ENCODE results near the gene PAQR6. TPM values are rescaled to one million over a fixed set of nuclear protein-coding genes. Genes with fewer than 3 reads are reported as not detected.
A peak's percentile ranks its signal among the peaks of the same experiment; 100 is the strongest.

PAQR6 gene
- total RNA-seq, 1 experiment from 2014 or later: 1.8 TPM

DNA sequence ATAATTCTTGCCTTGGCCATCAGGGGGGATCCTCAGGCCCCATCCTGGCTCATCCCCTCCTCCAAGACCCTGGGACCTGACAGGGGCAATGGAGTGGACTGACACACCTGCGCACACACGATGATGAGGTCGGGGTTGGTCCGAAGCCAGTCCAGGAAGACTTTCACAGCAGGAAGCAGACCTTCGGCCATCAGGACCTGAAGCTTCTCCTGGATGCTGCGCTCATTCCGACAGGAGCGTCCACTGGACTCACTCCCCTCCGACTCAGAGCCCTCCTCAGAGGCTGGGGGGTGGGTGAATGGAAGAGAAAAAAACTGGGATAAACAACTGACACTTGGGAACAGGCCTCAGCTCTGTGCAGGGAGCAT is 15.4 kb upstream of the PAQR6 start:
- no peak for DNase-seq (ENCODE audit: low read depth)

DNA sequence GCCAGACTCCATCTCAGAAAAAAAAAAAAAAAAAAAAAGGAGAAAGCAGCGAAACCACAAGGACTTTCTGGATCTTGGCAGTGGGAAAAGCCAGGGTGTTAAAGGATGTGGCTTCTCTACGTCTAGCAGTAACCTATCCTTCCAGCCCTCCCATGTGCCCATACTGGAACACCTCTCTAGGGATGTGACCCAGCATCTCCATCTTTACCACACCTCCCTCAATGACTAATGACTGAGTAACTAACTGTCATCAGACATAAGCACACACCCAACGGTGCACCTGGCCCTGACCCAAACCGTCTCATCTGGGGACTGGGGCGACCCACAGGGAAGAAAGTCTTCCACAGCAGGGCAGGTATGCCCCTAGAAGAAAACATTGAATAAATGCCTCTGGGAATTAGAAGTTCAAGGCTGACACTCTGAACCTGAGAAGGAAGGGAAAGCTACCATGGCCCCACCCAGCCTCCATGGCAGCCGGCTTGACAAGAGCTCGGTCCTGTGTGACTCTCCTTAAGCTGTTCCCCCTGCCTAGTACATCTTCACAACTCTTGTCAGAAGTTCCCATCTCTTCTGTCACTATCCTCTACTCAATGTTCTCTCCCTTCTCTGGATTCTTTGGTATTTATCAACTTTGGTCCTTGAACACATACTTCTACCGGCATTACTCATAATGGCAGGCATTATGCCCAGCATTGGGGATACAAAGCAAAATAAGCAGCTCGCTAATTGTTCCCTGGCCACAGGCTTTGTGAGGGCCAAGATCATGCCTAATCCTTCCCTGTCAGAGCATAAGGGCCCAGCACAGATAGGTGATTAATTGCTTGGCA is 14.8 kb upstream of the PAQR6 start:
- peak; percentile 86 for DNase-seq (ENCODE audit: low read depth)

DNA sequence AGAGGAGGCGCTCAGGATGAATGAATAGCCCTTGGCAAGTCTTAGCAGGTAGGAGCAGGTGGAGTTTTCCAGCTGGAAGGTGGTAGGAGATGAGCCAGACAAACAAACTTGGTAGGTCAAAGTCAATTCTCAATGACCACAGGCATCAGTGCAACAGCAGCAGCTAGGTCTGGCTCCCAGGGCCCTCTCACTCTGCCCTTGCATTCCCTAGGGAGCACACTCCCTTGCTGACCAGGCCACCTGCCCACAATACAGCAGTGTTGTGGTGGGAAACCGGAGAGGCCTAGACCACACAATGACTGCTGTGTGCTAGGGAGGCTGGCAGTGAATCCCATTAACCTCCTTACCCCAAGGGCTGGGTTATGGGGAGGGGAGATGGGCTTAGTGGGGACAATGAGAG is 13.0 kb upstream of the PAQR6 start:
- DNase-seq (ENCODE audit: low read depth): peak; percentile 76

DNA sequence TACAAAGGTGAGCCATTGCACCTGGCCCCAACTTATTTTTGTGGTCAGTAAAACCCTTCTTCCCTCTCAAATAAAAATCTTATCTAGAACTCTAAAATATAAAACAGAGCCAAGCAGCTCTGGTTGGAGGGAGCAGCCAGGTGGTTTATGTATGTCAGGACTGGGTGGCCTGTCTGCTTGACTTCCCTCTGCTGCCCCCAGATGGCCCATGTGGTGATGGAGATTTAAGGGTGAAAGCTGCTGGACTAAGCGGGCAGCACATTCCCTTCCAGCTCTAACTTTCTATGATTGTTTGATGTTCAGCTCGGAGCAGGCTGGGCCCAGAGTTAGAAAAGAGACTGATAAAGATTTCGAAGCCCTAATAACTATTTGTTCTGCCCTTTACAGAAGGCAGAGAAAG is 11.9 kb upstream of the PAQR6 start:
- DNase-seq (ENCODE audit: low read depth): no peak

DNA sequence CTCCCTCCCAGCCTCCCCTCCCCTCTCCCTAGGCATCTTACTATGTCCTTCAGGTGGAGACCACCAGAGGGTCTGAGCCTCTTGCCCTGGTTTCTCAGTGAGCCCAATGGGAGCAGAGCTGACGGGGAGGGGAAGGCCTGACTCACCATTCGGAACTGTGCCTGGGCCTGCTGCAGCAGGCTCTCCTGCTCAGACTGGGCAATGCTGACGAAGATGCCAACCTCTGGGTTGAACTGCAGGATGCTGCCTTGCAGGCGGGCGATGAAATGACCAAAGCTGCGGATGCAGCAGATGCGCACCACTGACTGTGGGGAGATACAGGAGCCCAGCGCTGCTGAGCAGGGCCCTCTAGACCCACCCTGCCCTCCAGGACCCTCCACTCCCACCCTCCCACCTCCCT is 11.0 kb upstream of the PAQR6 start:
- DNase-seq (ENCODE audit: low read depth): no peak

DNA sequence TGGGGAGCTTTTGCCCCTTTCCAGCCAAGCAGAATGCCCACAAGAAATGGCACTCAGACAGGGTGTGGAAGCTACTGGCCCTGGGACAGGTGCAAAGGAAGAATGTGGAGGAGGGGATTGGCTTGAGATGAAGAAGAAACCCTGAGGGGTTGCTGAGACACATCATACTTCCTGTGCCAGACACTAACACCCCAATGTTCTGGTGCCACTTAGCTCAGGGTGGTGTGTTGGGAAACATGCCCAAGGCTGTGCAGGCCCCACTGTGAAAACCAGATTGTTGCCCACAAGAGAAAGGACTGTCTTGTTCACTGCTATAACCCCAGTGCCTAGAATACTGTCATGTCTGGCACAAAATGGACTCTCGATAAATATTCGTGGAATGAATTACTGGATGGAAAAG is 9.9 kb upstream of the PAQR6 start:
- no peak for DNase-seq (ENCODE audit: low read depth)

DNA sequence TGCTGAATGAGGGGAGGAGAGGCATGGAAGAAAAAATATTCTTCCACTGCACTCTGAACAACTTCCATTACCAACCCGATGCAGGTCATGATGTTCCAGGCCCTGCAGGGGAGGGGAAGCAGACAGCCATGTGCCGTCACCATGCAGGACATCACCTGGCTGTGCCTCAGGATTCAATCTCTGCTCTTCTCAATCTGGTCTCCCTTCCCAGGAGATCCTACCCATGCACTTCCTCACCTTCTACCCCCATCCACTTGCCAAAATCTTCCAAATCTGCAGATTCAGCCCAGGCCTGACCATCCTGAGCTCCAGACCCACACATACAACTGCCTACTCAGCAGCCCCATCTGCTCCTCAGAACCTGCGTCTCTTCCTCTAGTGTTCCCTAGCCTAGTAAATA is 5.8 kb upstream of the PAQR6 start:
- DNase-seq (ENCODE audit: low read depth): no peak

DNA sequence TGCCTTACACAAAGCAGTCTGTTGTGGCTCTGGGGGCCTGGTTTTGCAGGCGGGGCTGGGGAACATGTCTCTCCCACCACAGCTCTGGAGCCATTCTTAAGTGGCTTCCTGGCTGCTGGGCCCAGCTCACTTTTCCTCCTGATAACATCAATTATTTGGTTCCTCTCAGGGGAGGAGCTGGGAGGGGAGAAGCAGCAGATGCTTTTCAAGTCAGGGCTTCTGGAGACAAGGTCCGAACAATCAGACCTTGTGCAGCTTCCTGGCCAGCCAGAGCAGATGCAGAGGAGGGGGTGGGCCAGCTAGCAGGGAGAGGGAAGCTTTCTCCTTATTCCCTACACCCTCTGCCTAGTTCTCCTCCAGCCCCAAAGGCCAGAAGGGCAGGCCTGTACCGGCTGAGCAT is 3.7 kb upstream of the PAQR6 start:
- no peak for DNase-seq (ENCODE audit: low read depth)

DNA sequence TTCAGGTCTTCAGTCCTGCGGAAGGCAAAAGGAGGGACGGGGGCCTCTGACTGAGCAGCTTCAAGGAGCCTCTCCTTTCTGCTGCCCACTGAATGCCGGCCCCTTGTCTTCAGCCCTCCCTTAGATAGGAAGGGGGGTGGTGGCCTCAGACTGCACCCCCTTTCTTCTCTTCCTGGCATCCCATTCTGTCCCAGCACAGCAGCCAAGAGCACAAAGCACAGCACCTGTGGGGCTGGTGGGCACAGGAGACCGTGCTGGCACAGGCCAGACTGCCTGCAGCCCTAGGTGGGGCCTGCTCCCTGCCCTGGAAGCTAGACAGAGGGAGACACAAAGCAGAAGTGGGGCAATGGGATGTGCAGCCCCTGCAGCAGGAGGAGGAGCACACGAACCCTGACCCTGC is 1.7 kb upstream of the PAQR6 start:
- DNase-seq (ENCODE audit: low read depth): no peak

DNA sequence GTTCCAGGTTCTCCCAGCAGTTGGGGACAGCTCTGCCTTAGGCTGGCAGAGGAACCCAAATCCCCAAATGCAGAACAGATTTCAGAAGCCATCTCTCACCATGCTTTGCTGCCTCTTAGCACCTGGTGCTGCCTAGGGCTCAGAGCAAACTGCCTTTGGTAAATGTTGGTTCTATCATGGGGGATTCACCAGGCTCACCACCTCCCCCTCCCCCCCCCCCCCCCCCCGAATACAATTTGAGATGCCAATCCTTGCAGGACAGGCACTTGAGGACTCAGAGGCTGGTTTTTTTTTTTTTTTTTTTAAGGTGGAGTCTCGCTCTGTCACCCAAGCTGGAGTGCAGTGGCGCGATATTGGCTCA is 447 bp upstream of the PAQR6 start:
- no peak for DNase-seq (ENCODE audit: low read depth)

DNA sequence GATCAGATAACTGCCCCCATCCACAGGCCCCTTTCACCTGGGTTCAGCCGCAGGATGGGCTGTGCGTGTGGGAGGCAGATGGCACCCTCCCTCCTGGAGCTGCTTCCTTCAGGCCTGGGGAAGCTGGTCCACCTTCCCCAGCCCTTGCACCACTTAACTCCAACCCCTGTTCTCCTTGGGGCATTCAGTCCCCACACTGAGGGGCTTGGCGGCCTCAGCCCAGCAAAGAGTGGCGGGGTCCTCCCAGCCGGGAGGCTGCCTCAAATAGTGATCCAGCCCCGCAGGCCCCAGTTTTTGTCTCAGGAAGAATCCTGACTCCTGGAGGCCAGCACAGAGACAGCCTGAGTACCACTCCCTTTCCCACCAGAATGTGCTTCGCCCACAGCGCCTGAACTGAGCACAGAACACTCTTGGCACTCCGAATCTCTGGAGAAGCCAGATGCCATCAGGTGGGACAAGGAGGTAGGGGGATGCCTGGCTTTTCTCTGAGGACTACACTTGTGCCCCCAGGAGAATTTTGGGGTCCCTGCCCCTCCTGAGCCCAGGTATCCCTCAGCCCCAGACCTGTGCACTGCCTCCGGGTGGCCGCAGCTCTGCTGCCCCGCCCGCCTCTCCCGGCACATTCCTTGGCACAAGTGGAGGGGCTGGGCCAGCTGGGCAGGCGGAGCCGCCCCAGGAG is 936 bp downstream of the PAQR6 start:
- DNase-seq (ENCODE audit: low read depth): no peak

DNA sequence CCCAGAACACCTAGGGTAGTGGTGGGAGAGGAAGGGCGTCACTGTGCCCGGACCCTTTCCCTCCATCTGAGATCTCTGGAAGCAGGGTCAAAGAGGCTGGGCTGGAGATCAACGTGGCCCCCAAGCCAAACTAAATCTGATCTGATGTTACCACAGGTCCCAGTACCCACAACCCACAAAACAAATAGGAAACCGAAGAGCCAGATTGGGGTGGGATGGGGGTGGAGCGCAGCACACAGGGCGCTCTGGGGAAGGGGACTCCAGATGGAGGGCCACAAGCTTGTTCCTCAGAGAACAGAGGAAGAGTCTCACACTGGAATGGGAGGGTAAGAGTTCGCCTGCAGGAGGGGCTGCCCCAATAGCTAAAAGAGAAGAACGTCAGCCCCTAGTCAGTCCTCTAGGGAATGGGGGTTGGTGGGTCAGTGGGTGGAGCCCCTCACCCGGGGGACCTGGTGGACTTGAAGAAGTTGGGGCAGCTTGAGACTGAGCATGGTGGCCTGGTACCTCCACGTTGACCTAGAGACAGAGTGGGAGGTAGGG is 1.5 kb downstream of the PAQR6 start:
- DNase-seq (ENCODE audit: low read depth): no peak

DNA sequence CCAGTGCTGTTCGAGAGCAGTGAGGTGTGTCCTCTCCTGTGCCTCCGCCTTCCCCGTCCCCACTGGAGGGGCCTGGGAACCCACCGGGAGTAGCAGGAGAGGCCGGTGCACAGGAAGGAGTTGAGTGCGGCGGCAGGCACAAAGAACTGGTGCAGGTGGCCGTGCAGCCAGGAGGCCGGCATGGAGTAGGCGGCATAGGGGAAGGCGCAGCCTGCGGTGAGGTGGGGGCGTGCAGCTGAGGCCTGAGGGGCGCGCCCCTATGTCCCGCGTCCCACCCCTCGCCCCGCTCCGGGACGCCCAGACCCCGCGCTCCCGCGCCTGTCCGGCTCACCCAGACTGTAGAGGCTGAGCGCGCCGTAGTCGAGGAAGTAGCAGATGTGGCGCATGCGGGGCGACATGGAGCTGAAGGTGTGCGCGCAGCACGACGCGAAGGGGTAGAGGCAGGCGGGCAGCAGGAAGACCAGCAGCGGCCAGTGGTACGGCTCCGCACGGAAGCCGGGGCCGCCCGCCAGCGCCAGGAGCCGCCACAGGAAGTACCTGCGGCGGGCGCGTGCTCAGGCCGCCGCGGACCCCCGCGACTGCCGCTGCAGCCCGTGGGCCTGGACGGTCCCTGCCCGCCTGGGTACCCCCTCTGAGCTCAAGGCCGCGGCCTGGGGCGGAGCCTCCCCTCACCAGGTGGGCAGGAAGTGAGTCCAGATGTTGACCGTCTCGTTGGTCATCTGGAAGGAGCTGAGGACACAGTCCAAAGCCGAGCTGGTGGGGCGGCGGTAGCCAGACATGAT is 2.2 kb downstream of the PAQR6 start:
- no peak for DNase-seq (ENCODE audit: low read depth)

DNA sequence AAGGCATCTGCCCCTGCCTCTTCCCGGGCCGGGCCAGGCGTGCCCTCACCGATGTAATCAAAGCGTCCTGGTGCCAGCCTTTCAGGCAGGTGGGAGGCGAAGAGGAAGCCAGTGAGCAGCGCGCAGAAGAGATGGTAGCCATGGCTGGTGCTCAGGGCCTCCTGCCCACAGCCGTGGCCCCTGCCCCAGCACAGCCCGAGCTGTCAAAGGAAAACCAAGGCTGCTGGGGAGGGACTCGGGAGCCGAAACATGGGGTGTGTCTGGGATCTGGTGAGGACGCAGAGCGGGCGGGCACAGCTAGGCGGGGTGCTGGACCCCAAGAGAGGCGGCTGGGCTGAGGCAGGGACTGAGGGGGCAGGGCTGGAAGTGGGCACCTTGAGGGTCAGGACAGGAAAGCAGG is 3.1 kb downstream of the PAQR6 start:
- DNase-seq (ENCODE audit: low read depth): no peak

DNA sequence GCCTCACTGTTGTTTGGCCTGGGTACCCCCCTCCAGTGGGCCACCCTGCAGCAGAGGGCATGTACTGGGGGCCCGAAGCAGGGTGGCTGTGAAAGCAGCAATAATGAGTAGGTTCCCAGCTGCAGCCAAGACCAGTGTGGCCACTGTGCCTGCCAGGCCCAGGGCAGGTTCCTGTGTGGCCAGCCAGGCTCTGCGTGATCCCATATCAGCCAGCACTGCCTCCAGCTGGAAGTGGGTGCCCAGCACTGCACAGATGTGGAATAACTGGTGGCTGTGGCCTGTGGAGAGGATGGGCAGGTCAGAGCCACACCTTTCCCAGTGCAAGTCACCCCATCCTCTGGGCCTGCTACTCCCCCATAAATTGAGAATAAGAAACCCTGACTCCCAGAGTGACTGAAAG is 3.7 kb downstream of the PAQR6 start:
- DNase-seq (ENCODE audit: low read depth): no peak

DNA sequence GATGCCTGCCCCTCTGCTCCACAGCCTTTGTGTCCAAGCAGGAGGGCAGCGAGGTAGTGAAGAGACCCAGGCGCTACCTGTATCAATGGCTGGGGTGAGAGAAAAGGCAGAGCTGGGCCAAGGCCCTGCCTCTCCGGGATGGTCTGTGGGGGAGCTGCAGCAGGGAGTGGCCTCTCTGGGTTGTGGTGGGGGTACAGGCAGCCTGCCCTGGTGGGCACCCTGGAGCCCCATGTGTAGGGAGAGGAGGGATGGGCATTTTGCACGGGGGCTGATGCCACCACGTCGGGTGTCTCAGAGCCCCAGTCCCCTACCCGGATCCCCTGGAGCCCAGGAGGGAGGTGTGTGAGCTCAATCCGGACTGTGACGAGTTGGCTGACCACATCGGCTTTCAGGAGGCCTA is 5.1 kb downstream of the PAQR6 start:
- DNase-seq (ENCODE audit: low read depth): no peak

DNA sequence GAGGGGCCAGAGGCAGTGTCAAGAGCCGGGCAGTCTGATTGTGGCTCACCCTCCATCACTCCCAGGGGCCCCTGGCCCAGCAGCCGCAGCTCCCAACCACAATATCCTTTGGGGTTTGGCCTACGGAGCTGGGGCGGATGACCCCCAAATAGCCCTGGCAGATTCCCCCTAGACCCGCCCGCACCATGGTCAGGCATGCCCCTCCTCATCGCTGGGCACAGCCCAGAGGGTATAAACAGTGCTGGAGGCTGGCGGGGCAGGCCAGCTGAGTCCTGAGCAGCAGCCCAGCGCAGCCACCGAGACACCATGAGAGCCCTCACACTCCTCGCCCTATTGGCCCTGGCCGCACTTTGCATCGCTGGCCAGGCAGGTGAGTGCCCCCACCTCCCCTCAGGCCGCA is 5.9 kb downstream of the PAQR6 start, which contains the start of gene BGLAP:
BGLAP (plus strand) TSS at position 259 of the 400 bp plus-strand sequence; CDS start at position 307, 48 bp downstream.
- DNase-seq (ENCODE audit: low read depth): peak; percentile 57

DNA sequence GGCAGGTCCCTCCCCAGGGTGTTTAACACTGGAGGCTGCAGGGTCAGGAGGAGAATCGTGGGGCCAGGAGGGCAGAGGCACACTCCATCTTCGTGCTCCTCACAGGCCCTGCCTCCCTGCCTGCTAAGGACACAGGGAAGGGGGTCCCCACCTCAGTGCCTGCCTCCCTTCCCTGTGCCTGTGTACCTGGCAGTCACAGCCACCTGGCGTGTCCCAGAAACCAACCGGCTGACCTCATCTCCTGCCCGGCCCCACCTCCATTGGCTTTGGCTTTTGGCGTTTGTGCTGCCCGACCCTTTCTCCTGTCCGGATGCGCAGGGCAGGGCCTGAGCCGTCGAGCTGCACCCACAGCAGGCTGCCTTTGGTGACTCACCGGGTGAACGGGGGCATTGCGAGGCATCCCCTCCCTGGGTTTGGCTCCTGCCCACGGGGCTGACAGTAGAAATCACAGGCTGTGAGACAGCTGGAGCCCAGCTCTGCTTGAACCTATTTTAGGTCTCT is 6.5 kb downstream of the PAQR6 start:
- DNase-seq (ENCODE audit: low read depth): peak; percentile 91

DNA sequence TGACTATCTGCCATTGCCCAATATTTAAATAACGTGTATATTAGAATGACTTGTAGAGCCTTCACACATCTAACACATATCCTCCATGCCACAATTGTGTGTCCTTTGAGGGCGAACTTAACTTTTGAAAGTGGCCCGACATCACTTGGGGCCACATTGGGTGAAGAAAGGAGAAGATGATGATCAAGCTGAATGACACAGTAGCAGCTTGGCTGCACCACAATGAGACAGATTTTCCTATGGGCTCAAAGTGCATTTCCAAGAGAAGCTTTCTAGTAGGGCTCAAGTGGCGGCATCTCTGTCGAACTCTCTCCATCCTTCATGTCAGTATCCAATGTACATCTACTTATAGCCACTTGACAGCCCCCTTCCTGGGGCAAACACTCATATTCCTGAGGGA is 9.6 kb downstream of the PAQR6 start:
- DNase-seq (ENCODE audit: low read depth): no peak

DNA sequence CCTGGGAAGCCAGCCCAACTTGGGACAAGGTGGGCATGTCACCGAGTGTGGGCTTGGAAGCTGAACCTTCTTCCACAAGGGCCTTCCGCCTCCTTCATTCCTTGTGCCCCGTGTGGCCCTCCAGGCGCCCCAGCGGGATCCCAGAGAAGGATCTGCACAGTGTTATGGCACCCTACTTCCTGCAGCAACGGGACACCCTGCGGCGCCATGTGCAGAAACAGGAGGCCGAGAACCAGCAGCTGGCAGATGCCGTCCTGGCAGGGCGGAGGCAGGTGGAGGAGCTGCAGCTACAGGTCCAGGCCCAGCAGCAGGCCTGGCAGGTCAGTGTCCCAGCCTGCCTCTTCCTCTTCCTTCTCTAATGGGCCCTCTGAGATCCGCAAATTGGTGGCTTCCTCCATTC is 11.7 kb downstream of the PAQR6 start:
- DNase-seq (ENCODE audit: low read depth): no peak

DNA sequence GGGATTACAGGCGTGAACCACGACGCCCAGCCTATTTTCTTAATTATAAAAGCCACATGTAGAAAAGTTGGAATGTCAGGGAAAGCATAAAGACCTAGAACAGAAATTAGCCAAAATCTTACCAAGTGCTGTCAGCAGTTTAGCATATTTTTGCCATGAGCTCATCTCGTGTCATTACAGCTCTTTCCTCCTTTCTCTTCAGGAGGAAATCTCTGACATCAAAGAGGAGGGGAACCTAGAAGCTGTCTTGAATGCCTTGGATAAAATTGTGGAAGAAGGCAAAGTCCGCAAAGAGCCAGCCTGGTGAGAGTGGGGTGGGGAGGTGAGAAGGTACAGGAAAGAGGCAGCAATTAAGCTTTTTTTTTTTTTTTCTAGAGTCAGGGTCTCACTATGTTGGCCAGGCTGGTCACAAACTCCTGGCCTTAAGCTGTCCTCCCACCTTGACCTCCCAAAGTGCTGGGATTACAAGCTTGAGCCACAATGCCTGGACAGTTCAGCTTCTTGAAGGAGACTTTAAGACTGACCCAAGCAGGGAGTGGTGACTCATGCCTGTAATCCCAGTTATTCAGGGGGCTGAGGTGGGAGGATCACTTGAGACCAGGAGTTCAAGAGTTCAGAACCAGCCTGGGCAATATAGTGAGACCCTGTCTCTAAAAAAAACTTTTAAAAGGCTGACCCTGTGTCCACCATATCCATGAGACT is 14.3 kb downstream of the PAQR6 start:
- DNase-seq (ENCODE audit: low read depth): peak; percentile 70
